ENCODE measurements around the gene SMG1. TPM values are rescaled to one million over a fixed set of nuclear protein-coding genes. Genes with fewer than 3 reads are reported as not detected.
A peak's percentile ranks its signal among the peaks of the same experiment; 100 is the strongest.

SMG1 gene
- total RNA-seq, 2 experiments from 2014 or later = 111 to 147 TPM

GRCh38 chr16:18832006-18832405 is 94.2 kb downstream of the SMG1 start:
- CTCF ChIA-PET = interaction anchor here (1.4 to 1.8 kb wide), 2 partner anchors 15 to 31 kb away, joined by 3 to 5 read pairs; partner anchors contain the start of gene ARL6IP1
- Mint-ChIP-seq H3K36me3 (peaks cover 61% of the 10 kb centered on the region), H3K4me1 (peaks cover 11% of the 10 kb centered on the region), H3K9me3 (ENCODE audit: low read depth) (no peaks in the 10 kb centered on the region), H3K27me3 (no peaks in the 10 kb centered on the region), H3K27ac (no peak overlapping the region), H3K4me3 (no peak overlapping the region)
- DNase-seq (no peak), ATAC-seq (no peak)

GRCh38 chr16:18829251-18829650 is 97.0 kb downstream of the SMG1 start:
- CTCF ChIA-PET = interaction anchor here (1.2 to 3.0 kb wide), 3 partner anchors 9 to 27 kb away, joined by 3 to 14 read pairs (median 7); partner anchors contain the start of gene ARL6IP1
- ATAC-seq = no peak

GRCh38 chr16:18827890-18828289 is 98.3 kb downstream of the SMG1 start:
- Mint-ChIP-seq H3K27ac (peak overlapping the region; percentile 53), H3K4me1 (peaks cover 7% of the 10 kb centered on the region), H3K27me3 (no peaks in the 10 kb centered on the region), H3K9me3 (ENCODE audit: low read depth) (no peaks in the 10 kb centered on the region), H3K4me3 (no peak overlapping the region), H3K36me3 (peaks cover 34% of the 10 kb centered on the region)
- CTCF ChIA-PET = interaction anchor here (0.8 to 3.0 kb wide), 3 partner anchors 8 to 25 kb away, joined by 3 to 14 read pairs (median 3); partner anchors contain the start of gene ARL6IP1
- DNase-seq (no peak), ATAC-seq (no peak)

More at GRCh38 chr16:18829251-18829650, 97.0 kb downstream of the SMG1 start:
- DNase-seq = no peak
- Mint-ChIP-seq H3K27ac (no peak overlapping the region), H3K36me3 (peaks cover 41% of the 10 kb centered on the region), H3K9me3 (ENCODE audit: low read depth) (no peaks in the 10 kb centered on the region), H3K4me3 (no peak overlapping the region), H3K27me3 (no peaks in the 10 kb centered on the region), H3K4me1 (peaks cover 7% of the 10 kb centered on the region)

- ATAC-seq (no peak), DNase-seq (no peak)
- Mint-ChIP-seq H3K36me3 (peaks cover 52% of the 10 kb centered on the region), H3K4me1 (peaks cover 15% of the 10 kb centered on the region), H3K27ac (no peak overlapping the region), H3K27me3 (no peaks in the 10 kb centered on the region), H3K9me3 (ENCODE audit: low read depth) (no peaks in the 10 kb centered on the region), H3K4me3 (no peak overlapping the region)
- CTCF ChIA-PET = interaction anchor here (1.1 to 5.1 kb wide), 2 partner anchors 12 to 22 kb away, joined by 3 to 41 read pairs; partner anchors contain the start of gene ARL6IP1
Measured at GRCh38 chr16:18816286-18816685, 109.9 kb downstream of the SMG1 start.

GRCh38 chr16:18811925-18812324 is 114.3 kb downstream of the SMG1 start:
- Mint-ChIP-seq H3K4me1 (peaks cover 2% of the 10 kb centered on the region), H3K9me3 (ENCODE audit: low read depth) (no peaks in the 10 kb centered on the region), H3K36me3 (peaks cover 61% of the 10 kb centered on the region), H3K27ac (no peak overlapping the region), H3K27me3 (no peaks in the 10 kb centered on the region), H3K4me3 (no peak overlapping the region)
- CTCF ChIA-PET = no interaction called here
- ATAC-seq = no peak
- DNase-seq = no peak

- Mint-ChIP-seq H3K27me3 (no peaks in the 10 kb centered on the region), H3K4me3 (no peak overlapping the region), H3K9me3 (ENCODE audit: low read depth) (no peaks in the 10 kb centered on the region), H3K36me3 (peaks cover 56% of the 10 kb centered on the region), H3K4me1 (peaks cover 23% of the 10 kb centered on the region), H3K27ac (no peak overlapping the region)
- CTCF ChIA-PET = interaction anchor here (2.1 kb wide), 1 partner anchor 8 kb away, joined by 7 read pairs; the partner anchor contains the start of gene ARL6IP1
- DNase-seq (no peak), ATAC-seq (no peak)
Measured at GRCh38 chr16:18809165-18809564, 117.0 kb downstream of the SMG1 start.

GRCh38 chr16:18805257-18805773 is 120.9 kb downstream of the SMG1 start:
- H3K9me3 Mint-ChIP-seq (ENCODE audit: low read depth) = no peaks in the 10 kb centered on the region
- CTCF ChIA-PET = interaction anchor here (1.0 to 9.3 kb wide), 4 partner anchors 11 to 164 kb away, joined by 3 to 126 read pairs (median 26); partner anchors contain the start of gene RPS15A
- H3K4me3 Mint-ChIP-seq = no peak overlapping the region

GRCh38 chr16:18804540-18804939 is 121.7 kb downstream of the SMG1 start:
- H3K36me3 Mint-ChIP-seq = peaks cover 53% of the 10 kb centered on the region
- no peak for DNase-seq
- H3K27ac Mint-ChIP-seq = peak overlapping the region; percentile 84
- no peaks in the 10 kb centered on the region for H3K9me3 Mint-ChIP-seq (ENCODE audit: low read depth)
- no peak for ATAC-seq
- no peak overlapping the region for H3K4me3 Mint-ChIP-seq
- CTCF ChIA-PET = interaction anchor here (2.1 to 9.3 kb wide), 3 partner anchors 12 to 164 kb away, joined by 12 to 126 read pairs (median 41); partner anchors contain the start of gene RPS15A
- H3K27me3 Mint-ChIP-seq = peaks cover 2% of the 10 kb centered on the region
- peaks cover 54% of the 10 kb centered on the region for H3K4me1 Mint-ChIP-seq

More at GRCh38 chr16:18805257-18805773, 120.9 kb downstream of the SMG1 start:
- Mint-ChIP-seq H3K4me1 (peaks cover 47% of the 10 kb centered on the region), H3K27ac (peak overlapping the region; percentile 84), H3K27me3 (peaks cover 2% of the 10 kb centered on the region), H3K36me3 (peaks cover 52% of the 10 kb centered on the region)
- no peak for DNase-seq
- ATAC-seq = no peak

- no peak for ATAC-seq
- no peak for DNase-seq
- CTCF ChIA-PET = interaction anchor here (2.1 to 9.3 kb wide), 4 partner anchors 12 to 165 kb away, joined by 12 to 126 read pairs (median 28); partner anchors contain the start of gene RPS15A
- peaks cover 50% of the 10 kb centered on the region for H3K36me3 Mint-ChIP-seq
- H3K27me3 Mint-ChIP-seq = peaks cover 2% of the 10 kb centered on the region
- H3K4me3 Mint-ChIP-seq = peak overlapping the region; percentile 27
- H3K4me1 Mint-ChIP-seq = peaks cover 59% of the 10 kb centered on the region
- peak overlapping the region; percentile 84 for H3K27ac Mint-ChIP-seq
- no peaks in the 10 kb centered on the region for H3K9me3 Mint-ChIP-seq (ENCODE audit: low read depth)
Measured at GRCh38 chr16:18803569-18804462, 122.4 kb downstream of the SMG1 start.

GRCh38 chr16:18802767-18803343 is 123.4 kb downstream of the SMG1 start:
- DNase-seq (no peak), ATAC-seq (no peak)
- CTCF ChIA-PET = interaction anchor here (0.8 to 9.3 kb wide), 5 partner anchors 13 to 166 kb away, joined by 3 to 126 read pairs (median 14); partner anchors contain the start of gene RPS15A
- H3K4me3 Mint-ChIP-seq = peak overlapping the region; percentile 95
- peak overlapping the region; percentile 84 for H3K27ac Mint-ChIP-seq
- peaks cover 50% of the 10 kb centered on the region for H3K36me3 Mint-ChIP-seq
- H3K4me1 Mint-ChIP-seq = peaks cover 65% of the 10 kb centered on the region
- peaks cover 2% of the 10 kb centered on the region for H3K27me3 Mint-ChIP-seq
- no peaks in the 10 kb centered on the region for H3K9me3 Mint-ChIP-seq (ENCODE audit: low read depth)

- Mint-ChIP-seq H3K27ac (peak within 1 kb of the TSS; percentile 98), H3K9me3 (ENCODE audit: low read depth) (no peaks in the 10 kb centered on the region), H3K4me3 (peak within 1 kb of the TSS; percentile 95), H3K27me3 (peaks cover 2% of the 10 kb centered on the region), H3K36me3 (peaks cover 48% of the 10 kb centered on the region), H3K4me1 (peaks cover 66% of the 10 kb centered on the region)
- DNase-seq = peak; percentile 99
- peak; percentile 95 for ATAC-seq
- CTCF ChIA-PET = interaction anchor here (0.6 to 9.3 kb wide), 23 partner anchors 9 to 918 kb away, joined by 3 to 126 read pairs (median 4); partner anchors contain the start of genes CCP110, COQ7, RPS15A and VPS35L
Measured at GRCh38 chr16:18801145-18801972, 124.8 kb downstream of the SMG1 start, which contains the start of gene ARL6IP1. Gene ARL6IP1 (minus strand): TSS chr16:18801549. CDS start chr16:18801466, 83 bp downstream.

GRCh38 chr16:18800775-18801144 is 125.4 kb downstream of the SMG1 start:
- Mint-ChIP-seq H3K4me1 (peaks cover 68% of the 10 kb centered on the region), H3K4me3 (peak overlapping the region; percentile 95), H3K27ac (peak overlapping the region; percentile 98), H3K36me3 (peaks cover 50% of the 10 kb centered on the region), H3K27me3 (peaks cover 2% of the 10 kb centered on the region), H3K9me3 (ENCODE audit: low read depth) (no peaks in the 10 kb centered on the region)
- no peak for ATAC-seq
- CTCF ChIA-PET = interaction anchor here (1.5 to 9.3 kb wide), 4 partner anchors 12 to 169 kb away, joined by 4 to 126 read pairs (median 30); partner anchors contain the start of gene RPS15A
- no peak for DNase-seq

Data from activated CD8-positive, alpha-beta memory T cell treated with anti-CD3 and anti-CD28 coated beads, Interleukin-2, amount 10 ng/mL, durations not matched to agents 7 days and 5 days (primary cell).